B cell (primary cell): Measurements from ENCODE around the gene DYNLT1.

Experiments
- EZH2 ChIP-seq: IDR thresholded peaks from 2 replicates; pipeline ENCODE4 v1.6.1; 2012; ENCODE audit warnings: borderline replicate concordance, low read depth, mild to moderate bottlenecking, moderate library complexity, low read length; ENCODE audit not compliant: insufficient read depth, poor library complexity, severe bottlenecking
- TF ChIP-seq, protein P1 (sequence below): fragments of 200-600 bp; IDR thresholded peaks from one replicate; pipeline ENCODE4 v1.8.0; 2022; ENCODE audit warnings: antibody characterized with exemption, mild to moderate bottlenecking

DNA sequence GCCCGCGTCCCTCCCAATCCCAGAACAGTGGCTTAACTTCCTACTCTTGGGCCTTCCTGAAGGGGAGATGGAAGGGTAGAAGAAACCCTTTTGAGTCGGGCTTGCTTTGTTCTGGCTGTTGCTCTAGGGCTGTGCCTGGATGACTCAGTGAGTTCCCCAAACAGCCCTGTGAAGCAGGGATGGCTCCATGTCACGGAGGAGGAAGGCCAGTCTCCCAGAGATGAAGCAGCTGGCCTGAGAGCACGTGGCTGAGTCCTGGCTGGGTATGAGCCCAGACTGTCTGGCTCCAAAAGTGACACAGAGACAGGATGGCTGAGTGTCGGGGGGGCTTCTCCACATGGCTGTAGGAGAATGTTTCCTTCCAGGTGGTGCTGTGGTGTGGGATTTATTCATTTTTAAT lies 10.0 kb upstream of the DYNLT1 start:
- TF ChIP-seq, protein P1, sequence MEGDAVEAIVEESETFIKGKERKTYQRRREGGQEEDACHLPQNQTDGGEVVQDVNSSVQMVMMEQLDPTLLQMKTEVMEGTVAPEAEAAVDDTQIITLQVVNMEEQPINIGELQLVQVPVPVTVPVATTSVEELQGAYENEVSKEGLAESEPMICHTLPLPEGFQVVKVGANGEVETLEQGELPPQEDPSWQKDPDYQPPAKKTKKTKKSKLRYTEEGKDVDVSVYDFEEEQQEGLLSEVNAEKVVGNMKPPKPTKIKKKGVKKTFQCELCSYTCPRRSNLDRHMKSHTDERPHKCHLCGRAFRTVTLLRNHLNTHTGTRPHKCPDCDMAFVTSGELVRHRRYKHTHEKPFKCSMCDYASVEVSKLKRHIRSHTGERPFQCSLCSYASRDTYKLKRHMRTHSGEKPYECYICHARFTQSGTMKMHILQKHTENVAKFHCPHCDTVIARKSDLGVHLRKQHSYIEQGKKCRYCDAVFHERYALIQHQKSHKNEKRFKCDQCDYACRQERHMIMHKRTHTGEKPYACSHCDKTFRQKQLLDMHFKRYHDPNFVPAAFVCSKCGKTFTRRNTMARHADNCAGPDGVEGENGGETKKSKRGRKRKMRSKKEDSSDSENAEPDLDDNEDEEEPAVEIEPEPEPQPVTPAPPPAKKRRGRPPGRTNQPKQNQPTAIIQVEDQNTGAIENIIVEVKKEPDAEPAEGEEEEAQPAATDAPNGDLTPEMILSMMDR, result no peak
- no peak for TF ChIP-seq EZH2
